ENCODE data around the gene CCR7. TPM values are rescaled to one million over a fixed set of nuclear protein-coding genes. Genes with fewer than 3 reads are reported as not detected.

The CCR7 gene
- polyA plus RNA-seq, 1 of the 3 experiments (the other 2 are of a cell fraction), result not detected

- Histone ChIP-seq H4K20me1 (ENCODE audit: insufficient read depth) (no peaks in the 10 kb centered on the region), H3K9me2 (no peaks in the 10 kb centered on the region), H3K4me1 (ENCODE audit: control insufficient read depth in 1 of 2, insufficient read depth in 2 of 2, low read depth in 1 of 2, low read length in 1 of 2) (peaks cover 15 to 64% of the 10 kb centered on the region in 2 experiments; a peak in 3 of 4 replicates), H3F3A (replicated peaks; ENCODE audit: insufficient read depth) (peaks cover 17% of the 10 kb centered on the region), H3K79me2 (ENCODE audit: insufficient read depth) (no peaks in the 10 kb centered on the region), H3K9me3 (no peaks in the 10 kb centered on the region), H3K4me3 (ENCODE audit: low read depth in 2 of 2, low read length in 1 of 2) (no peak overlapping the region), H3K27me3 (ENCODE audit: insufficient read depth) (no peaks in the 10 kb centered on the region), H2AFZ (ENCODE audit: low read depth) (no peak overlapping the region; the same call in 1 of the 2 replicates), H3K9ac (no peak overlapping the region), H3K4me2 (no peak overlapping the region), H3K36me3 (replicated peaks in 1 of 2; ENCODE audit: control insufficient read depth in 1 of 2, insufficient read depth in 2 of 2, low read length in 1 of 2) (no peaks in the 10 kb centered on the region), H3K27ac (ENCODE audit: low read depth in 2 of 2, low read length in 1 of 2) (peak overlapping the region in 1 of 2 experiments; percentile 96; a peak in 2 of 4 replicates)
- POLR2A ChIA-PET, result interaction anchor here (0.6 to 1.4 kb wide), 5 partner anchors 9 to 198 kb away, joined by 3 to 4 read pairs (median 4); no protein-coding TSS in a partner anchor
- CTCF ChIA-PET, result interaction anchor here (0.7 to 16.9 kb wide), 10 partner anchors 10 to 194 kb away, joined by 3 to 202 read pairs (median 4); partner anchors contain the start of gene IGFBP4
- TF ChIP-seq REST (IDR thresholded peaks at IDR 0.05; ENCODE audit: low read depth, low read length) (no peak), ELF1 (IDR thresholded peaks at IDR 0.05) (no peak), POLR2AphosphoS5 (IDR thresholded peaks at IDR 0.05; ENCODE audit: low read depth, low read length) (no peak), TEAD4 (IDR thresholded peaks at IDR 0.05; ENCODE audit: borderline replicate concordance, insufficient read depth) (no peak), EZH2phosphoT487 (IDR thresholded peaks at IDR 0.05; ENCODE audit: borderline replicate concordance, low read depth) (no peak), GABPA (IDR thresholded peaks at IDR 0.05; ENCODE audit: low read depth) (no peak)
- TF ChIP-seq, protein P1, sequence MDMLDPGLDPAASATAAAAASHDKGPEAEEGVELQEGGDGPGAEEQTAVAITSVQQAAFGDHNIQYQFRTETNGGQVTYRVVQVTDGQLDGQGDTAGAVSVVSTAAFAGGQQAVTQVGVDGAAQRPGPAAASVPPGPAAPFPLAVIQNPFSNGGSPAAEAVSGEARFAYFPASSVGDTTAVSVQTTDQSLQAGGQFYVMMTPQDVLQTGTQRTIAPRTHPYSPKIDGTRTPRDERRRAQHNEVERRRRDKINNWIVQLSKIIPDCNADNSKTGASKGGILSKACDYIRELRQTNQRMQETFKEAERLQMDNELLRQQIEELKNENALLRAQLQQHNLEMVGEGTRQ (IDR thresholded peaks at IDR 0.05; ENCODE audit: borderline replicate concordance, low read depth, low read length), result no peak
- DNase-seq, result peak; percentile 47
- WGBS (ENCODE audit: low lambda C conversion rate), result 57% methylated on average over 9 of the region's 9 CpGs
These were observed 16.1 kb downstream of the CCR7 start for GRCh38 chr17:40548982-40549685.

- no peak for DNase-seq
- H3K79me2 ChIP-seq (ENCODE audit: insufficient read depth), result no peaks in the 10 kb centered on the region
- 71% methylated on average over 9 of the region's 9 CpGs for WGBS (ENCODE audit: low lambda C conversion rate)
- H4K20me1 ChIP-seq (ENCODE audit: insufficient read depth), result no peaks in the 10 kb centered on the region
- H3F3A ChIP-seq (replicated peaks; ENCODE audit: insufficient read depth), result peaks cover 17% of the 10 kb centered on the region
- no peak for TF ChIP-seq GATA2 (CRISPR knock-in tag; IDR thresholded peaks at IDR 0.05)
- TF ChIP-seq SMC3 (IDR thresholded peaks at IDR 0.05; ENCODE audit: low read depth, low read length), result no peak
- no peak for TF ChIP-seq RCOR1 (IDR thresholded peaks at IDR 0.05; ENCODE audit: low read length)
- TF ChIP-seq TCF12 (IDR thresholded peaks at IDR 0.05), result no peak
- TF ChIP-seq TEAD4 (IDR thresholded peaks at IDR 0.05; ENCODE audit: borderline replicate concordance, insufficient read depth), result no peak
- TF ChIP-seq ELF1 (IDR thresholded peaks at IDR 0.05), result no peak
- TF ChIP-seq, protein P2, sequence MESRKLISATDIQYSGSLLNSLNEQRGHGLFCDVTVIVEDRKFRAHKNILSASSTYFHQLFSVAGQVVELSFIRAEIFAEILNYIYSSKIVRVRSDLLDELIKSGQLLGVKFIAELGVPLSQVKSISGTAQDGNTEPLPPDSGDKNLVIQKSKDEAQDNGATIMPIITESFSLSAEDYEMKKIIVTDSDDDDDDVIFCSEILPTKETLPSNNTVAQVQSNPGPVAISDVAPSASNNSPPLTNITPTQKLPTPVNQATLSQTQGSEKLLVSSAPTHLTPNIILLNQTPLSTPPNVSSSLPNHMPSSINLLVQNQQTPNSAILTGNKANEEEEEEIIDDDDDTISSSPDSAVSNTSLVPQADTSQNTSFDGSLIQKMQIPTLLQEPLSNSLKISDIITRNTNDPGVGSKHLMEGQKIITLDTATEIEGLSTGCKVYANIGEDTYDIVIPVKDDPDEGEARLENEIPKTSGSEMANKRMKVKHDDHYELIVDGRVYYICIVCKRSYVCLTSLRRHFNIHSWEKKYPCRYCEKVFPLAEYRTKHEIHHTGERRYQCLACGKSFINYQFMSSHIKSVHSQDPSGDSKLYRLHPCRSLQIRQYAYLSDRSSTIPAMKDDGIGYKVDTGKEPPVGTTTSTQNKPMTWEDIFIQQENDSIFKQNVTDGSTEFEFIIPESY (IDR thresholded peaks at IDR 0.05; ENCODE audit: borderline replicate concordance, low read depth), result no peak
- no peak for TF ChIP-seq RFX5 (IDR thresholded peaks at IDR 0.05; ENCODE audit: low read length)
- TF ChIP-seq, protein P1 (IDR thresholded peaks at IDR 0.05; ENCODE audit: borderline replicate concordance, low read depth, low read length), result no peak
- no peak for TF ChIP-seq RAD21 (IDR thresholded peaks at IDR 0.05; ENCODE audit: low read length)
- TF ChIP-seq YY1 (IDR thresholded peaks at IDR 0.05; ENCODE audit: low read depth), result no peak
- TF ChIP-seq POLR2AphosphoS5 (IDR thresholded peaks at IDR 0.05; ENCODE audit: low read depth, low read length), result no peak
- no peak for TF ChIP-seq CHD2 (IDR thresholded peaks at IDR 0.05; ENCODE audit: low read length, partially characterized antibody)
- peak overlapping the region in 1 of 2 experiments; percentile 96; a peak in 2 of 4 replicates for H3K27ac ChIP-seq (ENCODE audit: low read depth in 2 of 2, low read length in 1 of 2)
- H3K4me2 ChIP-seq, result no peak overlapping the region
- no peak overlapping the region for H2AFZ ChIP-seq (ENCODE audit: low read depth)
- CTCF ChIA-PET, result interaction anchor here (1.0 to 16.9 kb wide), 8 partner anchors 11 to 190 kb away, joined by 3 to 202 read pairs (median 6); partner anchors contain the start of gene IGFBP4
- H3K4me3 ChIP-seq (ENCODE audit: low read depth in 2 of 2, low read length in 1 of 2), result no peak overlapping the region
- H3K36me3 ChIP-seq (replicated peaks in 1 of 2; ENCODE audit: control insufficient read depth in 1 of 2, insufficient read depth in 2 of 2, low read length in 1 of 2), result no peaks in the 10 kb centered on the region
- POLR2A ChIA-PET, result interaction anchor here (0.6 to 1.4 kb wide), 2 partner anchors 9 to 87 kb away, joined by 3 to 4 read pairs; no protein-coding TSS in a partner anchor
- H3K9ac ChIP-seq, result no peak overlapping the region
- H3K9me3 ChIP-seq, result no peaks in the 10 kb centered on the region
- peaks cover 15 to 65% of the 10 kb centered on the region in 2 experiments; a peak in 3 of 4 replicates for H3K4me1 ChIP-seq (ENCODE audit: control insufficient read depth in 1 of 2, insufficient read depth in 2 of 2, low read depth in 1 of 2, low read length in 1 of 2)
- no peaks in the 10 kb centered on the region for H3K9me2 ChIP-seq
- H3K27me3 ChIP-seq (ENCODE audit: insufficient read depth), result no peaks in the 10 kb centered on the region
These were observed 16.7 kb downstream of the CCR7 start for GRCh38 chr17:40548491-40548981.

Data from SK-N-SH (cell line).